Hematopoietic multipotent progenitor cell treated with erythropoietin and hydrocortisone succinate and interleukin-3 and kit ligand, for 6 days (in vitro differentiated cells): ENCODE data around the gene BTNL8.

Experiments used
- DNase-seq: peaks from one replicate; pipeline ENCODE4 v3.0.0-alpha.2; 2015

The BTNL8 gene, protein sequence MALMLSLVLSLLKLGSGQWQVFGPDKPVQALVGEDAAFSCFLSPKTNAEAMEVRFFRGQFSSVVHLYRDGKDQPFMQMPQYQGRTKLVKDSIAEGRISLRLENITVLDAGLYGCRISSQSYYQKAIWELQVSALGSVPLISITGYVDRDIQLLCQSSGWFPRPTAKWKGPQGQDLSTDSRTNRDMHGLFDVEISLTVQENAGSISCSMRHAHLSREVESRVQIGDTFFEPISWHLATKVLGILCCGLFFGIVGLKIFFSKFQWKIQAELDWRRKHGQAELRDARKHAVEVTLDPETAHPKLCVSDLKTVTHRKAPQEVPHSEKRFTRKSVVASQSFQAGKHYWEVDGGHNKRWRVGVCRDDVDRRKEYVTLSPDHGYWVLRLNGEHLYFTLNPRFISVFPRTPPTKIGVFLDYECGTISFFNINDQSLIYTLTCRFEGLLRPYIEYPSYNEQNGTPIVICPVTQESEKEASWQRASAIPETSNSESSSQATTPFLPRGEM

DNA sequence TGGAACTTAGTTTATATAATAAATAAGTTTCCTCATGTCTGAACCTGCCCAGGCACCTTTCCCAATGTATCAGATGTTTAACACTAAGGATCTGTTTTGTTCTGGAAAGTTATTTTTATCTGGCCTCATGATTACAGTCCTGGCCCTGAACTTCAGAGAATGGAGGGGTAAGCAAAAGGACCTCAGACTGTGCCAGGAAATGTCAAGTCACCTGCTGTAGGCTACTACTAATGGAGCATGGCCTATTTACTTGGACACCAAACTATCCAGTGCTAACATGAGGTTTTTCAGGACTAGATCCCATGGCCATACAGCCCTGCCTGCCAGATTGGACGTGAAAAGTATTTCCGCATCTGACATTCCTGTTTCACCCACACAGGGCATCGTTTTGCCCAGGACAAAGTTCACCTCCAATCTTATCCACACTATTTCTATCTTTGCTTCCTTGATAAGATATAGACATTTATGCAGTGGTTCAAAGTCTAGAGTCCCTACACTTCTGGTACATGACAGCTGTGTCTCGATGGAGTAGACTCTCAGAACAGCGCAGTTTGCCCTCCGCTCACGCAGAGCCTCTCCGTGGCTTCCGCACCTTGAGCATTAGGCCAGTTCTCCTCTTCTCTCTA lies at the start of gene BTNL8:
BTNL8 (plus strand) TSS at position 539 of the 626 bp plus-strand sequence. CDS start 152 bp downstream, outside the sequence.
- no peak for DNase-seq

DNA sequence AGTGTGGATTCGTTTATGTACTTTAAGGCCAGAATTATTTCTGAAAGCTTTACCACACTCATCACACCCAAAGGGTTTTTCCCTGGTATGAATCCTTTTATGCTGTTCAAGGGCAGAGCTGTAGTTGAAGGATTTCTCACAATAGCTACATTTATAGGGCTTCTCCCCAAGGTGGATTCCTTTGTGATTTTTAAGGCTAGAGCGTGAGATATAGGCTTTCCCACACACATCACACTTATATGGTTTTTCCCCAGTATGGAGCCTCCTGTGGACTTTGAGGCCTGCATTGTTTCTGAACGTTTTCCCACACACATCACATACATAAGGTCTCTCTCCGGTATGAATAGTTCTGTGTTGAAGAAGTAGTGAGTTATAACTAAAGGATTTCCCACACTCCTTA lies 49.1 kb upstream of the BTNL8 start:
- no peak for DNase-seq

DNA sequence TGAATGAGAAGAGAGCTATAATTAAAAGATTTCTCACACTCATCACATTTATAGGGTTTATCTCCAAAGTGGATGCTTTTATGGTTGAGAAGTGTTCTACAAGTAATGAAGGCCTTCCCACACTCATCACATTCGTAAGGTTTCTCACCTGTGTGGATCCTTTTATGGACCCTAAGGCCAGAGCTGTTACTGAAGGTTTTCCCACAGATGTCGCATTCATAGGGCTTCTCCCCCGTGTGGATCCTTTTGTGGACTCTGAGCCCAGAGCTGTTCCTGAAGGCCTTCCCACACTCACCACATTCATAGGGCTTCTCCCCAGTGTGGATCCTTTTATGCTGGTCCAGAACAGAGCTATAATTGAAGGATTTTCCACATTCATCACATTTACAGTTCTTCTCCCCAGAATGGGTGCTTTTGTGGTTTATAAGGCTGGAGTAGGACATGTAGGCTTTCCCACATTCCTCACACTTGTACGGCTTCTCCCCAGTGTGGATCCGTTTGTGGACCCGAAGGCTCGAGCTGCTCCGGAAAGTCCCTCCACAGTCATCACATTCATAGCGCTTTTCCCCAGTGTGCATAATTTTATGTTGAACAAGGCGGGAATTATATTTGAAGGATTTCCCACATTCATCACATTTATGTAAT lies 48.4 kb upstream of the BTNL8 start:
- DNase-seq, result no peak

DNA sequence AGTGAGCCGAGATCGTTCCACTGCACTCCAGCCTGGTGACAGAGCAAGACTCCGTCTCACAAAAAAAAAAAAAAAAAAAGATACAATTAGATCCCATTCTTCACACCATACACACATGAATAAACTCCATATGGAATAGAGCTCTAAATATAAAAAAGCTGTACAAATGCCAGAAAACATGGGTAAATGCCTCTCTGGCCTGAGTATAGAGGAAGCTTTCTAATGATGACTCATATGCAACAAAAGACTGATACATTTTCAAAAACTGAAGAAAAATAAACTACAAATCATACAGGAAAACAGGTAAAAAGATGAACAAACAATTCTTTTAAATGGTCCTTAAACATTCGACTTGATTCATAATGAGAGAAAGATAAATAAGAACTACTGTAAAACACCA lies 46.5 kb upstream of the BTNL8 start:
- no peak for DNase-seq

DNA sequence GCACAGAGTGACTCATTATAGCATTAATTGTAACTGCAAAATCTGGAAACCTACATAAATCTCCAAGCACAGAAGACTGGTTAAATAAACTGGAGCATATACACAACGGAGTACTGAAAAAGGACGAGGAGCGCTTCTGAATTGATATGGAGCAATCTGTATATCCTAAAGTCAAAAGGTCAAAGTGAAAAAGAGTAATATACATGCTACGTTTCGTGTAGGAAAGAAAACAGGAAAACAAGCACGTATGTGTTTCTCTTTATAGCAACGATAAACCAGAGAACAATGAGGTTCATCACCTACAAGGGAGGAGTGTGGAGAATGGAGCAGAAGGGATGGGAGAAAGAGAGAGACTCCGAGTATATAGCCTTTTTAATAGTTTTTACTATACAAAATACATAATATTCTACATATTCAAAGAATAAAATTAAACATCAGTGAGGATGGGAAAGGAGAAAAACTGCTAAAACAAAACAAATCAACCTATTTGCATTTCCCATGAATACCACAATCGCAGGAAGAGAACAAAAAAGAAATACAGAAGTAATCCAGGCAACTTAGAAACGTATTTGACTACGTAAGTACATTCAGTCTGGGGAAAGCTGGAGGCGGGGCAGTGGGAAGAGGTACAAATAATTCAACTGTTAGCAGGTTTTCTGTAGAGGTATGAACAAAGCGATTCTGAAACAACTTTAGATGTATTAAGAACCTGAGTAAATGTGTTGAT lies 45.7 kb upstream of the BTNL8 start:
- no peak for DNase-seq

DNA sequence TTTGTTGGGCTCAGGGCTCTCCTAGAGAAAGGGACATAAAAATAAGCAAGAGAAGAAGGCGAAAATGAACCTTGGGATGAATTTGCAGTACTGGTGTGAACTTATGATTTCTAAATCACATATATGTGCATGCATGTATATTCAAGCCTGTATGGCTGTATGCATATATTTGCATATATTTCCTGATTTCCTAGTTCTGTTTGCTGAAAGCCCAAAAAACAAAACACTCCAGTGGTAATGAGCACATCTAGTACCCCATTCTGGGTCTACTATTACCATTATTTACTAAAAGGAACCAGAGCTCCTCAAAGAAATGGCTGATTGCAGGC lies 45.1 kb upstream of the BTNL8 start:
- DNase-seq, result no peak

DNA sequence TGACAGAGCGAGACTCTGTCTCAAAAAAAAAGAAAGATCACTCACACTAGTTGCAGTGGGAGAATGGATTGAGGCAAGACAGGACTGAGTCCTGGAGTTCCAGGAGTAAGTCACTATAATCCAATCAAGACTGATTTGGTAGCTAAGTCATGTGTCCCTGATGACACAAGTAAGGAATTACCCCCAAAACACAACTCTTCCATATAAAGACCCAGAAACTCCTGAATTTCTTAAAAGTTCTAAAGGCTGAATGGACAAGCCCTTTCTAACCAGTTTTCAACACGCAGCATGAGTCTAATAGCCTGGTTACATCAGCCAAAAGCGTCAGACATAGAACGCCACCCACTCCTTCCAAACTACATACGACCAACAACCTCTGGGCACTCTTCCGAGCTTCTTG lies 40.4 kb upstream of the BTNL8 start:
- no peak for DNase-seq

DNA sequence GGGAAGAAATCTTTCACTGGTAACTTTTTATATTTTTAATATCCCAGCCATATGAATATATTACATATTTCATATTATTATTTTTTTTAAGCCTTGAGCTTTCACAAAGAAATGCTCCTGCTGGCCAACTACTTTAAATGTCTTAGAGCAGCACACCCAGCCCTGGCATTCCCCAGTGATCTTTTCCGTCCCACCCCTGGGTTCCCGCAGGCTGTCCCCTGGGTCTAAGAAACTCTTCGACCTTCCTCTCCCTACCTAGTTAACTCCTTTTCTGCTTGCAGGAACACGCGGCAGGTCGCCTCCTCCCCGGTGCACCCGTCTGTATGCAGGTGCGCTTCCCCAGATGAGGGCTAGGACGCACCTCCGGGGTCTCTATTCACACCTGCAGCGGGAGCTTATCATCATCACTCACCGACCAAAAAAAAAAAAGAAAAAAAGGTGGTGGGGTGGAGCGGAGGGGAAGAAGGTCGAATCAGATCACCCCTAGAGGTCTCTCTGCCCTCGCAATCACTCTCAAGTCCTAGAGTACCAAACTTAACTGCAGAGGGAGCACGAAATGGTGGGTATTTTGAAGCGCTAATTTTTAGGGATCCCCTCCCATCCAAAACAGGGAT lies 38.6 kb upstream of the BTNL8 start:
- peak; percentile 89 for DNase-seq

DNA sequence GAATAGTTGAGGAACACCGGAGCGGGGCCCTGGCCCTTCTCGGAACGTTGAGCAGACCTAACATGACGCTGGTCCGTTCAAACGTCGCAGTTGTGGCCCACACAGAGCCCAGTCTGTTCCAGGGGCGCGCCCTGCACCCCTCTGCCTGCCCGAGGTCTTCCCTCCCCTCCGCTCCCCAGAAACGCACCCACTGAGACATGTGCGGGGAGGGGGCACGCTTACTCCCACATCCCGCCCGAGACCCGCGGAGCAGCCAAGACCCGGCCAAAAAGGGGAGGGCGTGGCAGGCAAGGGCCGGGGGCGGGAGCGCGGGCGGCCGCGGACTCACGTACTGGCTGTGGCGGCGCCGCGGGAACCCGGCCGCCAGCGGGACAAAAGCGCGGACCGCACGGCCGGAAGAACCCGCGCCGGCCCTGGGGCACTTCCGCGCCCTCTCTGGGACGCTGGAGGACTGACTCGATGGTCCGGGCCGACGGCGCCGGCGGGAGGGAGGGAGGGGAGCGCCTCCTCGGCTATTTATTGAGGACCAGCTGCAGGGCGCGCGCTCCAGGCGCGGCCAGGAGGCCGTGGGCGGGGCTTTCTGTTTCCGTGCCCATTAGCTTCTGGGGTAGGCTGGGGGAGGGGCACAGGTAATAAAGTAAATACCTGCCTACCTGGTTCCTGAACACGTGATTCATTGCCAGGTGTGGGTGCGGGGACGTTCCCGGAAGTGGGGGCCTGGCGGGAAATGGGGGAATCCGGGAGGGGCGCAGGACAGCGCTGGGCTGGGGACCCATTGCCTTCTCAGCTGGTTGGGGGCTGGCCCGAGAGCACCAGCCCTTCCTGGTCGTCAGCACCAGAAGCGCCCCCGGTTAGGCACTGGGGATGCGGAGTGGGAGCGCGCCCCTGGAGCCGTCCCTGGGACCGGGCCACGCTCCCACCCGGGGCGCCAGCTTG lies 37.8 kb upstream of the BTNL8 start, which contains the start of gene ZFP62:
ZFP62 (minus strand) TSS at position 390 of the 936 bp plus-strand sequence; CDS start at position 333, 57 bp downstream.
- peak; percentile 94 for DNase-seq

DNA sequence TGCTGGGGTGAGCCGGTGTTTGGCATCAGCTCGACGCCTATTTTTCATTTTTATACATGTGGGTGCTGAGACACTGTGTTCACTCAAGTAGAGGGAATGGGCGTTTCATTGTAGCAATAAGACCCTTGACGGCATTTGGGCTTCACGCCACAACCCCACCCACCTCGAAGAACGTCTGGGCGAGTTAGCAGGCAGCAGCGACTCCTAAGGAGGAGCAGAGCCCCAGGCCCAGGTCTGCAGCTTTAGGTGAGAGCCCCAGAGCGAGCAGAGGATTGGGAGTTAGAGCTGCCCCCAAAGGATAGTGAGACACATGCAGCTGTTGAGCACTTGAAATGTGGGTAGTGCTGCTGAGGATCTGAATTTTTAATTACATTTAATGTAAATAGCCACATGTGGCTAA lies 36.3 kb upstream of the BTNL8 start:
- DNase-seq, result no peak

DNA sequence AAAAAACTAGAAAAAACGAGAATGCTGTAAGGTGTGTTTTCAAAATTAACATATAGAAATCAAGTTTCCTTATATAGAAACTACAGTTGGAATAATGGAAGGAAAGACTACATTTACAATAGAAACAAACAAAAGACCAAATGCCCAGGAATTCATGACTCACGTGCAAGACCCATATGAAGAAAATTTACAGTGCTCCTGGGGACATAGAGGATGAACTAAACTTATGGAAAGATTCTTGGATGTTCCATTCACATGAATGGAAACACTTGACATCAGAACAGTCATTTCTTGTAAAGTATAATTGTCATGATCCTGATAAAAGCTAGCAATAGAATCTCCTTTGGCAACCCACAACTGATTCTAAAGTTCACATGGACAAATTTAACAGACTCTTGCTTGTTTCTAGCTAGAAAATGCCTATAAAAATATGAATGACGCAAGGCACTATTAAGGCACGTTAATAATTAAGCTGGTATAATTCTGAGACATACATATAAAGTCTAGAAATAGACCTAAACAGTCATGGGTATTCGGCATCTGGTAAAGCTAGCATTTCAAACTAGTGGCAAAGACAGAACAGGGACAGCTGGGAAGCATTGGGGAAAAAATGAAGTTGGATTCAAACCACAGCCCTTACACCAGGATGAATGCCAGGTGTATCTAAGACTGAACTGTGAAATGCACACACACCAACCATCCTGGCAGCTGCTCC lies 32.8 kb upstream of the BTNL8 start:
- DNase-seq, result peak; percentile 0

DNA sequence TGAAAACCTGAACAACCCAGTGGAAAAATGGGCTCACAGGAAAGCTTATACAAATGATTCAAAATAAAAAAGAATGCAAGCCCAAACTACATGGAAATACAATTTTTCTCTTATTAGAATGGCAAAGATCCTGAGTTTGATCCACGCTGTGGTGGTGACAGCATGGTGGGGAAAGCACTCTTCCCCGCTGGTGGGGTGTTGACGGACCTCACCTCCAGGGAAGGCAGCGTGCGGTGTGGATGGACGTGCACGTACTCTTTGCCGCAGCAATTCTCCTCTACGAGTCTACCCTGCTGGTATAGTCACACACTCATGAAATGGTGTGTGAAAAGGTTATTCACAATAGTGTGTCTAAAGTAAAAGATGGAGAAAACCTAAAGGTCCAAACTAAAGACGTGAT lies 32.0 kb upstream of the BTNL8 start:
- DNase-seq, result peak; percentile 0

DNA sequence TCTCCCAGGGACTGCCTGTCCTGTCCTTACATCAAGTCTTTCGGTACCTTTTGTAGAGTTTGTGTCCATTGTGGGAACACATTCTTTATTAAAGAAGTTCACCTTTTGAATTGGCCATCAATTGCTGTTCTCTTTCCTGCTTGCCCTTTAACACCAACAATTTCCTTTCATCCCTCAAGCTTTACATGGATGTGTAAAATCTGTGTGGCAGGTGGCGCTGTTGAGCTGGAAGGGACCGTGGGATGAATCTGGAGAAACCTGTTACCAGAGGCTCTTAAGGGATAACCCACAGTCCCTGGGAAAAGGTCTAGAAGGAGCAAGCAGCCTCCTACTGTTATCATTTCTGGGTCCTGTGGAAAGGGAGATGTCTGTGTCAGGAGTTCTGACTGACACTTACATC lies 30.0 kb upstream of the BTNL8 start:
- peak; percentile 87 for DNase-seq

DNA sequence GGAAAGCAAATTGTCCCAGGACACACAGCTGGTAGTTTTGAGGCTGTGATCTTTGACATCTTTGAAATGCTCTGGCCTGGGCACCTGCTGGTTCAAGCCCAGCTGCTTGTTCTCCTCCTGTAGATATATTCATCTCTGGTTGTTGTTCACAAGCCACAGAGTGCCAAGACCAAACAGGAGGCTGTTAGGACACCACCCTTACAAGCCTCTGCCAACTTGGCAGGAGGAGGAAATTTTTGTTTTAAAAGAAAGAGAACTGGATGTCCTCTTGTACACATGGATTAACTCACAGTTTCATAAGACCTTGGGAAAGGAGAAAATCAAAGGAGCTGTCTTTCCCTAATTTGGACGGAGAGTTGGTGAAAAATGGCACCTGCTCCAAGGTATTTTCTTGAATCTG lies 29.4 kb upstream of the BTNL8 start:
- DNase-seq, result peak; percentile 0

DNA sequence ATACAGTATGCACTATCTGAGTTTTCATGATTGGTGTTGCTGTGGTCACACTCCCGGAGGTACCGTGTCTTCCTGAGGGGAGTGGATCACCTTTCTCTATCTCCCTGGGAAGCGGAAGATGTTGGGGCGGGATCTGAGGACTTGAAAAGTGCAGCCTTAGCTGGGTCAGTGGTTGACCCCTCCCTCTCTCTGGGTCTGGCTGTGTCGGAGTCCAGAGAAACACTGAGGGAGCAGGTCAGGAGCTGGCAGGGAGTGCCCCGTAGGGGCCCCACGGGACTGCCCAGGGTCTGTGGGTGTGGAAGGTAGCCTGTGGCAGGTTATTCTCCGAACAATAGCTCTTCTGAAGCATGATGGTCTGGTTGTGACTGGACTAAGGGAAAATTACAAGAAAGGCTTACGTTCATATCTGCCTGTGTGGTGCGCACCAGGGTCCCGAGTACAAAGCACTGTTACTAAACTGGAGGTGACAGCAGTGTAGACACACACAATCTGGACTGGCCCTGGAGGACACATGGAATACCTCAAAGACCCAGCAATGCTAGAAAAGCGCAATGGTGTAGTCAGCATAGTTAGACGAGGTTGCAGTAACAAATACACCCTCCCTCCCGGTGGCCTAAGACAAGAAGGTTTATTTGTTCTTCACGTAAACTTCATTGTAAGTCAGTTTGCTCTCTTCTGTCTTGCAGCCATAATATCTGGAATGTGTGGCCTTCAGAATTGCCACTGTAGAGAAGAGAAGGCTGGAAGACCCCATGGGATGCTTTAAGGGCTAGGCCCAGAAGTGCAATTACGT lies 28.5 kb upstream of the BTNL8 start:
- no peak for DNase-seq

DNA sequence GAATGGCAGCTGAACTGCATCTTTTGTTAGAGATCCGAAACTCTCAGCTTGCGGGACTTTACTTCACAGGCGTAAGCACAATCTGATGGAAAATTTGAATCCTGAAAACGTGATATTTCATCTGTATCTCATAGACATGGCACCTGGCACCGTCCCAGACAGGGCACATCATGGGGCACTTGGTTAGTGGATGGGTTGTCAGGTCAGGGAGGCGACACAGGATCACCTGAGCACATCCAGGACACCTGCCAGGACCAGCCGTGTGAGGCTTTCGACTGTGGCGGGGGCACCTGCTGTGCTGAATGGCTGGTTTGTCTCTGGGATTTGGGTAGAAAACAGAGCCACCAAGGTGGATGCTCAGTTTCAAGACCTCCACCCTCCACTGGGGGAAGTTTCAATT lies 26.5 kb upstream of the BTNL8 start:
- no peak for DNase-seq

DNA sequence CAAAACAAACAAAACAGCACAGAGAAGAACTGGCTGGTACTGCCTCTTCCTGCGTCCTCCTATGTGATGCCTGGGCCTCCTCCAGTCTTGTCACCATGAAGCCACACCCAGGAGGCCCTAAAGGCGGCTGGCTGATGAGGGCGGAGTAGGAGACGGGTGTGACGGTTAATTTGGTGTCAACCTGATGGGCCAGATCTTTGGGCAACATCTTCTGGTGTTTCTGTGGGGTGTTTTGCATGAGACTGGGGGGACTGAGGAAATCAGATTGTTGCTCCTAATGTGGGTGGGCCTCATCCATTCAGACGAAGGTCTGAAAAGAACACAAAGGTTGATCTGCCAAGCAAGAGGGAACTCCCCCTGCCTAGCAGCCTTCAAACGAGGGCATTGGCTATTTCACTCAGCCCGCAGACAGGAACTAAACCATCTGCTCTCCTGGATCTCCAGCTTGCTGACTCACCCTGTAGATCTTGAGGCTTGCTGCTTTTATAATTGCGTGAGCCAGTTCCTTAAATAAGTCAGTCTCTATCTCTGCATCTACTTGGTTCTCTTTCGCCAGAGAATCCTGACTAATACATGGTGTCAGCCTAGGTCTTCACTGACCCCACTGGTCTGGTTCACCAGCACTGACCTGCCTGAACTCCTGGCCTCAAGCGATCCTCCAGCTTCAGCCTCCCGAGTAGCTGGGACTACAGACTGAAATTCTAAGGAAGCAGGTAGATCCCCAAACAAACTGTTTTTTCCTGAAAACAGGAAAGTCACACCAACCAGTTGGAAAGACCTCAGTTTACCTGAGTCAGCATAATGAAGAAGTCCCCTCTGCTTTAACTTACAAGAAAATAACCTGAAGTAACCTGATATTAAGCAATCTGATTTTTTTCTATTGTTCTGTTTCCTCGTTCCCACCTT lies 25.1 kb upstream of the BTNL8 start:
- DNase-seq, result peak; percentile 85

DNA sequence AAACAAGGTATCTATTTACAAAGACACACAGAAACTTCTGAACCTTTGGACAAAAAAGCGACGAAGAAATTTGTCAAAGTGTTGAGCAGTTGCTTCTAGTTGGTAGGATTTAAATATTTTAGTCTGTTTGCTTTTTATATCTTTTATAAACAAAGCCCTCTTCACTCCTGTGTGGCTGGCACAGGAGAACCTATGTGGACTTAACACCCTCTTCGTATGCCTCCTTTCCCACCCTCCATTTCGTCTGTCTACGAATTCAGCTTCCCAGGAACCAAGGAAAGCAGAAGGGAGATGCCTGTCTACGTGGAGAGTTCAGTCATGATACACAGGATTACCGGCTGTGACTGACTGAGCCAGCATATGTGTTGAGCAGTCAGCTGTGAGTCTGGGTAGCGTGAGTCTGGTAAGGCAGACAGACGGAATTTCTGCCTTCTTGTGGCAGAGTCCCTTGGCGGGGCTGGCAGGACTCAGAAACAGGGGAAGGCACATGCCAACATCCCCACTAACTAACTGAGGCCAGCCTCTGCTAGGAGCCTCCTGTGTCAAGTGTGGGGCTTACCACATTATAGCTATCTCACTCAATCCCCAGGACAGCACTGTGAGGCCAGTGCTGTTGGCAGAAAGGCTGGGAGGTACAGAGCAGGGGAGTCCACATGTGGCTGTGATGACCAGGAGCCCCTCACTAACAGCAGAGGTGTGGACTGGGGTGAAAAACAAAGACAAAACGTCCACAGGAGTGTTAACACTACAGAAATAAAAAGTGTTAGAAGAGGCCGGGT lies 24.0 kb upstream of the BTNL8 start:
- DNase-seq, result no peak
